Osteocyte (in vitro differentiated cells): ENCODE data around the gene KARS1. TPM values are rescaled to one million over a fixed set of nuclear protein-coding genes. Genes with fewer than 3 reads are reported as not detected.

Experiments
- DNase-seq: peaks from one replicate; pipeline ENCODE4 v3.0.0; 2021; ENCODE audit warnings: mixed read lengths; ENCODE audit not compliant: unreplicated experiment; ENCODE audit errors: extremely low spot score
- H3K27ac Mint-ChIP-seq: one replicate; pipeline ENCODE4 v1.8.0; 2021; ENCODE audit warnings: mild to moderate bottlenecking, mixed read lengths; ENCODE audit not compliant: unreplicated experiment
- H3K27me3 Mint-ChIP-seq: one replicate; pipeline ENCODE4 v1.8.0; 2021; ENCODE audit warnings: mixed read lengths; ENCODE audit not compliant: unreplicated experiment
- H3K36me3 Mint-ChIP-seq: one replicate; pipeline ENCODE4 v1.8.0; 2021; ENCODE audit warnings: mixed read lengths; ENCODE audit not compliant: unreplicated experiment
- H3K4me1 Mint-ChIP-seq: one replicate; pipeline ENCODE4 v1.8.0; 2021; ENCODE audit warnings: mixed read lengths; ENCODE audit not compliant: unreplicated experiment
- H3K4me3 Mint-ChIP-seq: one replicate; pipeline ENCODE4 v1.8.0; 2021; ENCODE audit warnings: mild to moderate bottlenecking, moderate library complexity, mixed read lengths; ENCODE audit not compliant: unreplicated experiment
- H3K9me3 Mint-ChIP-seq: one replicate; pipeline ENCODE4 v1.8.0; 2021; ENCODE audit warnings: mixed read lengths; ENCODE audit not compliant: unreplicated experiment
- CTCF ChIP-seq: fragments of 200-600 bp; sonication (generic); IDR thresholded peaks from 2 replicates; pipeline ENCODE4 v1.5.0; 2021; ENCODE audit warnings: antibody characterized with exemption, mild to moderate bottlenecking, moderate library complexity
- total RNA-seq: library from RNA; stranded (reverse); gene quantifications from 2 replicates; pipeline ENCODE4 v1.2.1, GENCODE V29; 2021

KARS1 gene
- total RNA-seq, 1 donor from 2014 or later: 104 TPM

GRCh38 chr16:75588716-75589115 is 58.7 kb downstream of the KARS1 start:
- Mint-ChIP-seq H3K36me3 (no peaks in the 10 kb centered on the region), H3K9me3 (no peaks in the 10 kb centered on the region), H3K27me3 (no peaks in the 10 kb centered on the region), H3K27ac (no peak overlapping the region), H3K4me1 (no peaks in the 10 kb centered on the region), H3K4me3 (no peak overlapping the region)
- TF ChIP-seq CTCF: no peak
- no peak for DNase-seq

- Mint-ChIP-seq H3K4me1 (no peaks in the 10 kb centered on the region), H3K9me3 (no peaks in the 10 kb centered on the region), H3K27ac (no peak overlapping the region), H3K4me3 (no peak overlapping the region), H3K27me3 (no peaks in the 10 kb centered on the region), H3K36me3 (peaks cover 13% of the 10 kb centered on the region)
- no peak for DNase-seq
- TF ChIP-seq CTCF: no peak
Observed at GRCh38 chr16:75584108-75584507, 63.4 kb downstream of the KARS1 start.

- no peaks in the 10 kb centered on the region for H3K27me3 Mint-ChIP-seq
- no peaks in the 10 kb centered on the region for H3K4me1 Mint-ChIP-seq
- no peak overlapping the region for H3K4me3 Mint-ChIP-seq
- H3K9me3 Mint-ChIP-seq: no peaks in the 10 kb centered on the region
- H3K36me3 Mint-ChIP-seq: peaks cover 49% of the 10 kb centered on the region
- TF ChIP-seq CTCF: no peak
- H3K27ac Mint-ChIP-seq: no peak overlapping the region
- no peak for DNase-seq
Observed at GRCh38 chr16:75579281-75579834, 68.1 kb downstream of the KARS1 start.

GRCh38 chr16:75578725-75579124 is 68.7 kb downstream of the KARS1 start:
- H3K9me3 Mint-ChIP-seq: no peaks in the 10 kb centered on the region
- DNase-seq: no peak

GRCh38 chr16:75578212-75578611 is 69.3 kb downstream of the KARS1 start:
- H3K4me1 Mint-ChIP-seq: no peaks in the 10 kb centered on the region
- H3K36me3 Mint-ChIP-seq: peaks cover 50% of the 10 kb centered on the region
- DNase-seq: no peak
- H3K27ac Mint-ChIP-seq: no peak overlapping the region
- H3K9me3 Mint-ChIP-seq: no peaks in the 10 kb centered on the region
- H3K27me3 Mint-ChIP-seq: no peaks in the 10 kb centered on the region
- no peak overlapping the region for H3K4me3 Mint-ChIP-seq
- TF ChIP-seq CTCF: no peak

More at GRCh38 chr16:75578725-75579124, 68.7 kb downstream of the KARS1 start:
- no peaks in the 10 kb centered on the region for H3K4me1 Mint-ChIP-seq
- peaks cover 49% of the 10 kb centered on the region for H3K36me3 Mint-ChIP-seq
- no peaks in the 10 kb centered on the region for H3K27me3 Mint-ChIP-seq
- H3K27ac Mint-ChIP-seq: no peak overlapping the region
- H3K4me3 Mint-ChIP-seq: no peak overlapping the region
- TF ChIP-seq CTCF: no peak

Other genes with a start within 250 kb of the KARS1 start
- 62.4 and 65.6 TPM in 2 replicates for gene CFDP1, start 214.2 kb downstream of the KARS1 start, total RNA-seq
- 13.9 and 15.2 TPM in 2 replicates for gene TMEM170A, start 183.0 kb downstream of the KARS1 start, total RNA-seq
- 0.43 and 0.55 TPM in 2 replicates for gene CHST6, start 152.2 kb downstream of the KARS1 start, total RNA-seq
- 0.27 TPM in 1 of 2 replicates, not detected in the other for gene CHST5, start 111.6 kb downstream of the KARS1 start, total RNA-seq
- gene TMEM231, start 91.4 kb downstream of the KARS1 start, total RNA-seq: 8.3 and 8.4 TPM in 2 replicates
- 84.6 and 90.3 TPM in 2 replicates for gene GABARAPL2, start 81.3 kb downstream of the KARS1 start, total RNA-seq
- 55.0 and 55.9 TPM in 2 replicates for gene ADAT1, start 24.4 kb downstream of the KARS1 start, total RNA-seq
- gene TERF2IP, start 108 bp upstream of the KARS1 start, total RNA-seq: 65.8 and 66.4 TPM in 2 replicates
- gene CPHXL2, start 29.3 kb upstream of the KARS1 start, total RNA-seq: not detected in 2 replicates
- not detected in 2 replicates for gene DUXB, start 53.8 kb upstream of the KARS1 start, total RNA-seq
- gene CPHXL, start 78.8 kb upstream of the KARS1 start, total RNA-seq: not detected in 2 replicates